CD8-positive, alpha-beta memory T cell (primary cell): Measurements from ENCODE around the gene CCL7. TPM values are rescaled to one million over a fixed set of nuclear protein-coding genes. Genes with fewer than 3 reads are reported as not detected.

ENCODE experiments used
- CTCF ChIA-PET: fragments of 350-600 bp; sonication (Branson Sonifier 250); formaldehyde crosslinking; loops from one replicate; lab custom pipeline; 2021; ENCODE audit warnings: antibody characterized with exemption; lab: Charles Lee
- POLR2A ChIA-PET: fragments of 350-600 bp; sonication (Branson Sonifier 250); formaldehyde crosslinking; loops from one replicate; lab custom pipeline; 2021; ENCODE audit warnings: antibody characterized with exemption; lab: Charles Lee
- DNase-seq, 5 donors: peaks; one replicate each; pipeline versions ENCODE4 v3.0.0 to v3.0.0-alpha.2; 2020 to 2022; ENCODE audit warnings: mixed read lengths in 1 of 5
- H3K27ac ChIP-seq: one replicate; pipeline ENCODE4 v1.7.0; 2013; ENCODE audit warnings: low read depth, mild to moderate bottlenecking, low read length, moderate library complexity
- H3K27me3 ChIP-seq: 2 replicates; pipeline ENCODE4 v1.7.0; 2013; ENCODE audit warnings: low read length, mild to moderate bottlenecking; ENCODE audit not compliant: insufficient read depth, poor library complexity, severe bottlenecking
- H3K36me3 ChIP-seq: 2 replicates; pipeline ENCODE4 v1.7.0; 2013; ENCODE audit warnings: mild to moderate bottlenecking, low read length, moderate library complexity; ENCODE audit not compliant: insufficient read depth
- H3K4me1 ChIP-seq: 2 replicates; pipeline ENCODE4 v1.7.0; 2013; ENCODE audit warnings: mild to moderate bottlenecking, low read length, moderate library complexity; ENCODE audit not compliant: insufficient read depth
- H3K4me3 ChIP-seq: 2 replicates; pipeline ENCODE4 v1.7.0; 2013; ENCODE audit warnings: mild to moderate bottlenecking, low read length
- H3K9me3 ChIP-seq: 2 replicates; pipeline ENCODE4 v1.7.0; 2013; ENCODE audit warnings: mild to moderate bottlenecking, low read length
- H3K27ac Mint-ChIP-seq, 8 donors: one replicate each; pipeline ENCODE4 v1.8.0; 2020 to 2021; ENCODE audit warnings: mixed read lengths in 8 of 8, mild to moderate bottlenecking in 6 of 8, inconsistent platforms in 3 of 8, moderate library complexity in 3 of 8
- H3K27me3 Mint-ChIP-seq, 2 donors: one replicate each; pipeline ENCODE4 v1.8.0; 2020 to 2021; ENCODE audit warnings: mixed read lengths in 2 of 2, mild to moderate bottlenecking in 1 of 2, moderate library complexity in 1 of 2
- H3K36me3 Mint-ChIP-seq, 3 donors: one replicate each; pipeline ENCODE4 v1.8.0; 2020 to 2021; ENCODE audit warnings: mixed read lengths in 3 of 3, inconsistent platforms in 1 of 3, mild to moderate bottlenecking in 1 of 3
- H3K4me1 Mint-ChIP-seq, 3 donors: one replicate each; pipeline ENCODE4 v1.8.0; 2020 to 2021; ENCODE audit warnings: mixed read lengths in 3 of 3, inconsistent platforms in 1 of 3, mild to moderate bottlenecking in 1 of 3
- H3K4me3 Mint-ChIP-seq, 7 donors: one replicate each; pipeline ENCODE4 v1.8.0; 2020 to 2021; ENCODE audit warnings: mixed read lengths in 7 of 7, mild to moderate bottlenecking in 6 of 7, moderate library complexity in 4 of 7, inconsistent platforms in 2 of 7
- H3K9me3 Mint-ChIP-seq, 5 donors: one replicate each; pipeline ENCODE4 v1.8.0; 2020 to 2022; ENCODE audit warnings: mixed read lengths in 5 of 5, mild to moderate bottlenecking in 3 of 5, moderate library complexity in 2 of 5, inconsistent platforms in 1 of 5
- polyA plus RNA-seq: library from polyadenylated mRNA; unstranded; fragments of 300-500 nt; fragmentation: Illumina TruSeq; gene quantifications from one replicate; pipeline ENCODE4 v1.2.3, GENCODE V29; 2021
- total RNA-seq, 2 experiments: library from RNA; stranded (reverse); gene quantifications; one replicate each; pipeline ENCODE4 v1.2.3, GENCODE V29; 2021

CCL7 gene
- total and polyA plus RNA-seq, 3 experiments from 2014 or later: not detected

DNA sequence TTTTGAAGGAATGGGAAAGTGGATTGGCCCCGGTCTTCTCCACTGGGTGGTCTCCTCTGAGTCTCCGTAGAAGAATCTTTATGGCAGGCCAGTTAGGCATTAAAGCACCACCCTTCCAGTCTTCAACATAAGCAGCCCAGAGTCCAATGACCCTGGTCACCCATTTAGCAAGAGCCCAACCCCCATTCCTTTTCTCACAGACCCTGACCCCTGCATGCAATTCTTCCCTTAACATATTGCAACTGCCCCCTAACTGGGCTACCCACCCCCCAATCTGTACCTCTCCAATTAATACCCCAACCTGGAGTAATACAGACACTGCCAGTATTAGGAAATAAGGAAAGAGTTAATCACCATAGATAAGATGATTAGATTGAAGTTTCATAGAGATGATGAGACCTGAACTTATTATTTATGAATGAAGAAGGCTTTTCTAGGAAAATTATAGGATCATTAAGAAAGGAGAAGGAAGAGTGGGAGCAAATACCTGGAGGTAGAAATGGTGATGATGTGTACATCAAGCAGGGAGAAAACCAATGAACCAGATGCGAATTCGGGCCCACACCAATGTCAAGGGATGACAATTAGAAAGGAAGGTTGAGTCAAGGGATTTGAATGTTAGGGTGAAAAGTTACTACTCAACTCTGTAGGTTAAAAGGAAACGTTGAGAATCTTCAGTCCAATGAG is 12.6 kb upstream of the CCL7 start:
- H3K27me3 ChIP-seq: peaks cover 4% of the 10 kb centered on the region
- Mint-ChIP-seq H3K4me1 (peaks cover 0 to 3% (median 0%) of the 10 kb centered on the region in 3 donors), H3K36me3 (no peaks in the 10 kb centered on the region), H3K4me3 (no peak overlapping the region), H3K27ac (no peak overlapping the region), H3K9me3 (no peaks in the 10 kb centered on the region), H3K27me3 (peaks cover 12 to 67% of the 10 kb centered on the region in 2 donors)
- H3K9me3 ChIP-seq: no peaks in the 10 kb centered on the region
- H3K36me3 ChIP-seq: no peaks in the 10 kb centered on the region
- H3K27ac ChIP-seq: no peak overlapping the region
- H3K4me1 ChIP-seq: no peaks in the 10 kb centered on the region
- ChIA-PET POLR2A (no interaction called here), CTCF (no interaction called here)
- H3K4me3 ChIP-seq: no peak overlapping the region
- no peak for DNase-seq

DNA sequence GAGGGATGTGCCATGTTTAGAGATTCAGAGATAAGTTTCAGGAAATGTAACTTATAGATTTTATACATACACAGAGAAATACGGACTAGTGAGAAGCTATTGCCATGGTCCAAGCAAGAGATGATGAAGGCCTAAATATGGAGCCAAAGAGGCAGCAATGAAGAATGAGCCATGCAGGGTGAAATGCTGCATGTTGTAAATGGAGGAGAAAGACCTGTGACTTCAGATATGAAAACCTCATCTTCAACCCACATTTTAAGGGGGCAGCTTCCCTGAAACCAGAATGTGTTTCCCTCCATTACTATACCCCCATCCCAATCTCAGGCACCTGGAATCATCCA is 12.1 kb upstream of the CCL7 start:
- no peaks in the 10 kb centered on the region for H3K9me3 ChIP-seq
- ChIA-PET POLR2A (no interaction called here), CTCF (no interaction called here)
- Mint-ChIP-seq H3K27ac (no peak overlapping the region), H3K4me1 (peaks cover 0 to 3% (median 0%) of the 10 kb centered on the region in 3 donors), H3K9me3 (no peaks in the 10 kb centered on the region), H3K36me3 (no peaks in the 10 kb centered on the region), H3K4me3 (no peak overlapping the region), H3K27me3 (peaks cover 12 to 62% of the 10 kb centered on the region in 2 donors)
- no peak overlapping the region for H3K4me3 ChIP-seq
- H3K27ac ChIP-seq: no peak overlapping the region
- peaks cover 4% of the 10 kb centered on the region for H3K27me3 ChIP-seq
- H3K4me1 ChIP-seq: no peaks in the 10 kb centered on the region
- H3K36me3 ChIP-seq: no peaks in the 10 kb centered on the region
- DNase-seq: no peak

GRCh38 chr17:34259146-34259545 is 10.9 kb upstream of the CCL7 start:
- no peak overlapping the region for H3K27ac ChIP-seq
- H3K27me3 ChIP-seq: peaks cover 4% of the 10 kb centered on the region
- no peak for DNase-seq
- H3K36me3 ChIP-seq: no peaks in the 10 kb centered on the region
- POLR2A ChIA-PET: no interaction called here
- H3K27ac Mint-ChIP-seq: no peak overlapping the region
- no peaks in the 10 kb centered on the region for H3K9me3 Mint-ChIP-seq
- CTCF ChIA-PET: no interaction called here
- no peak overlapping the region for H3K4me3 ChIP-seq
- no peak overlapping the region for H3K4me3 Mint-ChIP-seq
- H3K36me3 Mint-ChIP-seq: no peaks in the 10 kb centered on the region
- peaks cover 13 to 51% of the 10 kb centered on the region in 2 donors for H3K27me3 Mint-ChIP-seq
- no peaks in the 10 kb centered on the region for H3K4me1 ChIP-seq
- no peaks in the 10 kb centered on the region for H3K9me3 ChIP-seq
- peaks cover 0 to 3% (median 0%) of the 10 kb centered on the region in 3 donors for H3K4me1 Mint-ChIP-seq

GRCh38 chr17:34260861-34261260 is 9.2 kb upstream of the CCL7 start:
- no peak for DNase-seq
- H3K36me3 Mint-ChIP-seq: no peaks in the 10 kb centered on the region
- no peaks in the 10 kb centered on the region for H3K4me1 ChIP-seq
- peaks cover 5 to 47% of the 10 kb centered on the region in 2 donors for H3K27me3 Mint-ChIP-seq
- no peaks in the 10 kb centered on the region for H3K4me1 Mint-ChIP-seq
- H3K36me3 ChIP-seq: no peaks in the 10 kb centered on the region
- no peak overlapping the region for H3K4me3 ChIP-seq
- peaks cover 4% of the 10 kb centered on the region for H3K27me3 ChIP-seq
- no peaks in the 10 kb centered on the region for H3K9me3 Mint-ChIP-seq
- H3K27ac ChIP-seq: no peak overlapping the region
- H3K27ac Mint-ChIP-seq: no peak overlapping the region
- ChIA-PET CTCF (no interaction called here), POLR2A (no interaction called here)
- H3K9me3 ChIP-seq: no peaks in the 10 kb centered on the region
- H3K4me3 Mint-ChIP-seq: no peak overlapping the region

DNA sequence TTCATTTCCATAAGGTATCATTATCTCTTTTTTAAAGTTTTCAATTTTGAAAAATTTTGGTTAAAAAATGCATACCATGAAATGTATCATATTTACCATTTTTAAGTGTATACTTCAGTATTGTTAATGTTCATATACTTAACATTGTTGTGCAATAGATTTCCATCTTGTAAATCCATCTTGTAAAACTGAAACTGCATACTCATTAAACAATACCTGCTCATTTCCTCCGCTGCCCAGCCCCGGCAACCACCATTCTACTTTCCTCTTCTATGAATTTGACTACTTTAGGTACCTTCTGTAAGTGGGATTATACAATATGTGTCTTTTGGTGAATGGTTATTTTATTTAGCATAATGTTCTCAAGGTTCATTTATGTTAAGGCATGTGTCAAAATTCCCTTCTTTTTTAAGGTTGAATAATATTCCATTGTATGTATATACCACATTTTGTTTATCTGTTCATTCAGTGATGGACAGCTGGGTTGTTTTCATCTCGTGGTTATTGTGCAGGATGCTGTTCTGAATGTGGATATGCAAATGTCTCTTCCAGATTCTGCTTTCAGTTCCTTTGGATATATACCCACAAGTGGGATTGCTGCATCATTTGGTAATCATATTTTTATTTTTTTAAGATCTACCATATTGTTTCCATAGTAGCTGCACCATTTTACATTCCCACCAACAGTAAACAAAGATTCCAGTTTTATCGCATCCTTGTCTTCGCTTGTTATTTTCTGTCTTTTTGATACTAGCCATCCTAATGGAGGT is 8.3 kb upstream of the CCL7 start:
- no peak for DNase-seq
- no peaks in the 10 kb centered on the region for H3K36me3 Mint-ChIP-seq
- no peaks in the 10 kb centered on the region for H3K9me3 Mint-ChIP-seq
- Histone ChIP-seq H3K4me1 (no peaks in the 10 kb centered on the region), H3K36me3 (no peaks in the 10 kb centered on the region), H3K27me3 (peaks cover 4% of the 10 kb centered on the region), H3K27ac (no peak overlapping the region), H3K4me3 (no peak overlapping the region), H3K9me3 (no peaks in the 10 kb centered on the region)
- H3K27ac Mint-ChIP-seq: no peak overlapping the region
- H3K4me1 Mint-ChIP-seq: no peaks in the 10 kb centered on the region
- H3K4me3 Mint-ChIP-seq: no peak overlapping the region
- CTCF ChIA-PET: no interaction called here
- POLR2A ChIA-PET: no interaction called here
- H3K27me3 Mint-ChIP-seq: peaks cover 5 to 49% of the 10 kb centered on the region in 2 donors

DNA sequence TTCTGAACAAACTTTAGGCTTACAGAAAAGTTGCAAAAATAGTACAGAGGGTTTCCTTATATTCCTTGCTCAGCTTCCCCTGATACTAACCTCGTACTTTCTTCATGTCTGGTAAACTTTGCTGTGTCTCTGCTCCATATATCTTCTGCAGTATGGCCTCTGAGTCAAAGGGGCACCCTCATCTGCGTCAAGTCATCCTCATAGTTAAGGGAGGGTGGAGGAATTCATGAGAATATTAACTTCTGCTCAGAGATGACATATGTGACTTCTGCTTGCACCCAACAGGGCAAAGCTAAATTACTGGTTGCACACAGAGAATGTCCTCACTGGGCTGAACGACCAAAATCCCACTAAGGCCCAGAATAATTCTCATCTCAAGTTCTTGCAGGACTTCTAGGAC is 4.3 kb upstream of the CCL7 start:
- Histone ChIP-seq H3K27me3 (no peaks in the 10 kb centered on the region), H3K4me1 (no peaks in the 10 kb centered on the region), H3K9me3 (no peaks in the 10 kb centered on the region), H3K36me3 (no peaks in the 10 kb centered on the region), H3K4me3 (no peak overlapping the region), H3K27ac (no peak overlapping the region)
- Mint-ChIP-seq H3K9me3 (no peaks in the 10 kb centered on the region), H3K4me3 (no peak overlapping the region), H3K27ac (no peak overlapping the region), H3K4me1 (no peaks in the 10 kb centered on the region), H3K36me3 (no peaks in the 10 kb centered on the region), H3K27me3 (peaks cover 9 to 52% of the 10 kb centered on the region in 2 donors)
- CTCF ChIA-PET: no interaction called here
- DNase-seq: no peak
- POLR2A ChIA-PET: no interaction called here

GRCh38 chr17:34275881-34276280 is 5.9 kb downstream of the CCL7 start:
- no peaks in the 10 kb centered on the region for H3K36me3 Mint-ChIP-seq
- H3K36me3 ChIP-seq: no peaks in the 10 kb centered on the region
- no peaks in the 10 kb centered on the region for H3K9me3 Mint-ChIP-seq
- H3K27ac Mint-ChIP-seq: no peak overlapping the region
- POLR2A ChIA-PET: no interaction called here
- no peaks in the 10 kb centered on the region for H3K4me1 ChIP-seq
- no peak overlapping the region for H3K4me3 ChIP-seq
- peaks cover 25 to 65% of the 10 kb centered on the region in 2 donors for H3K27me3 Mint-ChIP-seq
- no peak overlapping the region for H3K27ac ChIP-seq
- CTCF ChIA-PET: no interaction called here
- H3K9me3 ChIP-seq: no peaks in the 10 kb centered on the region
- H3K4me1 Mint-ChIP-seq: no peaks in the 10 kb centered on the region
- no peak overlapping the region for H3K4me3 Mint-ChIP-seq
- no peak for DNase-seq
- H3K27me3 ChIP-seq: peaks cover 3% of the 10 kb centered on the region

DNA sequence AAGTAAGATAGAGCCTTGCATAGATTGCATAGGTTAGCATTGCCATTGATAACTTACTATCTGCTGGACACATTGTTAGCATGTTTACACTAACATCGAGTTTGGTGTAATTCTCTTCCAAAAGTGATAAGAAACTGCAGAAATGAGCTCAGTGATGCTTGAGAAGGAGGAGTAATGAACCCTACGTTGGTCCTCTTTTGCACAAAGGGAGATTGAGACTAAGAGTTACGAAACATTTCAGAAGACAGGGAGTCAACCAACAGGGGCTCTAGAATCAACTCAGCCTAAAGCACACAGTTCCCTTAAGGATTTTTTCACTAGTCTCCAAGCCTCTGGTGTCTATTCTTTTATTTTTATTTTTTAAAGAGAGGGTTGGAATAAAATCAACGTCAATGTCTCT is 6.8 kb downstream of the CCL7 start:
- no peaks in the 10 kb centered on the region for H3K9me3 ChIP-seq
- no peak overlapping the region for H3K4me3 ChIP-seq
- no peaks in the 10 kb centered on the region for H3K9me3 Mint-ChIP-seq
- no peak overlapping the region for H3K27ac Mint-ChIP-seq
- H3K4me3 Mint-ChIP-seq: no peak overlapping the region
- H3K36me3 Mint-ChIP-seq: no peaks in the 10 kb centered on the region
- H3K27ac ChIP-seq: no peak overlapping the region
- DNase-seq: no peak
- H3K4me1 ChIP-seq: no peaks in the 10 kb centered on the region
- no peaks in the 10 kb centered on the region for H3K36me3 ChIP-seq
- H3K4me1 Mint-ChIP-seq: no peaks in the 10 kb centered on the region
- H3K27me3 Mint-ChIP-seq: peaks cover 17 to 64% of the 10 kb centered on the region in 2 donors
- peaks cover 3% of the 10 kb centered on the region for H3K27me3 ChIP-seq
- ChIA-PET CTCF (no interaction called here), POLR2A (no interaction called here)
